GM06990 (cell line): Measurements from ENCODE around the gene TLR5.

Experiments
- DNase-seq: peaks from one replicate; pipeline ENCODE4 v3.0.0-alpha.2; 2011; ENCODE audit not compliant: insufficient read length; ENCODE audit errors: extremely low read depth
- H3K27me3 ChIP-seq: replicated peaks from 2 replicates; pipeline ENCODE4 v1.6.0; 2011; ENCODE audit warnings: low read length; ENCODE audit not compliant: control insufficient read depth, insufficient read depth
- H3K36me3 ChIP-seq: 2 replicates; pipeline ENCODE4 v1.5.1; 2011; ENCODE audit warnings: low read length; ENCODE audit not compliant: control insufficient read depth, insufficient read depth
- H3K4me3 ChIP-seq: replicated peaks from 2 replicates; pipeline ENCODE4 v1.5.1; 2011; ENCODE audit warnings: low read depth, mild to moderate bottlenecking, control low read depth, low read length
- CTCF ChIP-seq: IDR thresholded peaks from 2 replicates; pipeline ENCODE4 v1.5.1; 2011; ENCODE audit warnings: low read length, control low read depth, mild to moderate bottlenecking, inconsistent platforms; ENCODE audit not compliant: insufficient read depth, poor library complexity, severe bottlenecking

TLR5 gene

GRCh38 chr1:223067914-223068313 lies 75.1 kb downstream of the TLR5 start:
- no peaks in the 10 kb centered on the region; the same call in none of the 2 replicates for H3K27me3 ChIP-seq
- H3K4me3 ChIP-seq: no peak overlapping the region
- H3K36me3 ChIP-seq: no peaks in the 10 kb centered on the region
- no peak for TF ChIP-seq CTCF
- DNase-seq: no peak

GRCh38 chr1:223066415-223066814 lies 76.6 kb downstream of the TLR5 start:
- no peak for TF ChIP-seq CTCF
- no peaks in the 10 kb centered on the region for H3K36me3 ChIP-seq
- H3K27me3 ChIP-seq: no peaks in the 10 kb centered on the region; the same call in 1 of the 2 replicates
- no peak overlapping the region for H3K4me3 ChIP-seq
- DNase-seq: no peak

- DNase-seq: no peak
- no peaks in the 10 kb centered on the region; the same call in 1 of the 2 replicates for H3K27me3 ChIP-seq
- TF ChIP-seq CTCF: no peak
- no peak overlapping the region for H3K4me3 ChIP-seq
- H3K36me3 ChIP-seq: no peaks in the 10 kb centered on the region
These were observed 80.9 kb downstream of the TLR5 start for GRCh38 chr1:223062177-223062576.

GRCh38 chr1:223059526-223059925 lies 83.5 kb downstream of the TLR5 start:
- no peak for DNase-seq
- Histone ChIP-seq H3K27me3 (no peaks in the 10 kb centered on the region; the same call in 1 of the 2 replicates), H3K36me3 (no peaks in the 10 kb centered on the region), H3K4me3 (no peak overlapping the region)
- TF ChIP-seq CTCF: no peak
